NCI-H82 (cell line): ENCODE measurements around the gene TRRAP.
A peak's percentile ranks its signal among the peaks of the same experiment; 100 is the strongest.

Experiments used
- DNase-seq: peaks from one replicate; lab custom pipeline; 2025; lab: John Stamatoyannopoulos, UW

TRRAP gene

DNA sequence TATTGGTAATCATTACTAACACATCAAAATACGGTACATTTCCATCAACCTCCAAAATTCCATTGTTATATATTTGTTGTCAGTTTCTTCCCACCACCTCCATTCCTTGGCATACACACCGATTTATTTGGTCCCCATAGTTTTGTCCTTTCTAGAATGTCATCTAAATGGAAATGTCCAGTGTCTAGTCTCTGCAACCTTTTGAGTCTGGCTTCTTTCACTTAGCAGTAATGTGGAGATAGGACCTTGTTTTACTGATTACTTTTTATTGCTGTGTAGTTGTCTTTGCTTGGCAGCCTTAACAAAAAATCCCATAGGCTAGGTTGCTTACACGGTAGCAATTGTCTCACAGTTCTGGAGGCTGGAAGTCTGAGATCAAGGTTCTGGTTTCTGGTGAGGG lies 22.5 kb downstream of the TRRAP start:
- DNase-seq = no peak

- DNase-seq = peak; percentile 7
Observed at GRCh38 chr7:98902523-98902922, 24.2 kb downstream of the TRRAP start.

DNA sequence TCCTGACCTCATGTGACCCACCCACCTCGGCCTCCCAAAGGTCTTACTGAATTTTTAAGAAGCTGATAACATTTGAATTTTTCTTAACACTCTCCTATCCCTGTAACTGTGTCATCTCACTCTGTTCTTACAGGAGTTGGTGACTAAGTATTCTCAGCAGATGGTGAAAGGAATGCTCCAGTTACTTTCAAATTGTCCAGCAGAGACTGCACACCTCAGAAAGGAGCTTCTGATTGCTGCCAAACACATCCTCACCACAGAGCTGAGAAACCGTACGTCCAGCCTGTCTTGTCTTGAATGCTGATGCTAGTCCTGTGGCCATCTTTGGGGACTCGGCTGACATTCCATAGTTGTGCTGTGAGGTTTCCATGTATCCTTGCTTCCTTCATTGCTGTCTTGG lies 24.9 kb downstream of the TRRAP start:
- DNase-seq = no peak

GRCh38 chr7:98907570-98907969 lies 29.2 kb downstream of the TRRAP start:
- no peak for DNase-seq

GRCh38 chr7:98908585-98908984 lies 30.3 kb downstream of the TRRAP start:
- DNase-seq = no peak

DNA sequence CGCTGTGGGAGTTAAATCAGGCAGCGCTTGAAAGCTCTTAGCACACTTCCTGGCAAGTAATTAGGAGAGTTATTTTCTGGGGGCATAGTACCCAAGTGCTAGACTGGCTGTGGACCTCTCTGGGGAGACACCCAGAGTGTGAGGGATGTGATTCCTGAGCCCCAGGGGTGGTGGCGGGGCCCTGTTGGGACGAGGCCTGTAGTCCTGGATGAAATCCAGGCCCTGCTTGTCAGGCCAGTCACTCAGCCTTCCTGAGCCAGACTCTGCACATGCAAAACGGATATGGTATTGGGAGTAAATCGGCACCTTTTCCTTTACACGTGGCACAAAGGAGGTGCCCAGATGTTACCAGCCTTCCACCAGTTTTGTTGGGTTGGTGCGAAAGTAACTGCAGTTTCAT lies 31.2 kb downstream of the TRRAP start:
- DNase-seq = no peak

GRCh38 chr7:98910427-98910826 lies 32.1 kb downstream of the TRRAP start:
- no peak for DNase-seq

- DNase-seq = no peak
Observed at GRCh38 chr7:98911916-98912315, 33.6 kb downstream of the TRRAP start.

DNA sequence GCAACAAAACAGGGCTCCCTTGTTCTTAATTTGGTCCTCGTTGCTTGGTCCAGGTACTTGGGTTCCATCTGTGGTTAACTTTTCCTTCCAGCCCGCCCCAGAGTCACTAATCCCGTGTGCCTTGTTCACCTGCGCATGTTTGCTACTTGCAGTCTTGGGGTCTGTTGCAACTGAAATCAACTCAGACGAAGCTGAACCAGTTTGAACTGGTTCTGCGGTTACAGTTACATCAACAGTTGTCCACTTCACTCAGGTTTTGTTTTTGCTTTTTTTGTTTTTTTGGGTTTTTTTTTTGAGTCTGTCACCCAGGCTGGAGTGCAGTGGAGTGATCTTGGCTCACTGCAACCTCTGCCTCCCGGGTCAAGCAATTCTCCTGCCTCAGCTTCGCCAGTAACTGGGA lies 34.7 kb downstream of the TRRAP start:
- no peak for DNase-seq

DNA sequence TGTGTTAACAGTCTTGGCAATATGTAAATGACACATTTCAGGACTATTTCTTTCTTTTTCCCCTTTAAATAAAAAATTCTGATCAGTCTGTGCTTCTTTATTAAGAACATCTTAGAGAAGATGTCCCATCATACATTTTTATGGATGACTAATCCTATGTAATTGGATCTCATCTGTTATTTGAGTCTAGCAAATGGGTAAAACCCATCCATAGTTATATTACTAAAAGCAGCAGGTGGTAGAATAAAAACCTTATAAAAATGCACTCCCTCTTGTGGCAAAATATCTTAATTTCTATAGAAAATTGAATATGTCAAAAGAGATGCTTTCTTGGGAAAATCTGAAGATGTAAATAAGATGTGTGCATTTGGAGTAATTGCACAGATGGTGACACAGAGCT lies 35.3 kb downstream of the TRRAP start:
- no peak for DNase-seq

DNA sequence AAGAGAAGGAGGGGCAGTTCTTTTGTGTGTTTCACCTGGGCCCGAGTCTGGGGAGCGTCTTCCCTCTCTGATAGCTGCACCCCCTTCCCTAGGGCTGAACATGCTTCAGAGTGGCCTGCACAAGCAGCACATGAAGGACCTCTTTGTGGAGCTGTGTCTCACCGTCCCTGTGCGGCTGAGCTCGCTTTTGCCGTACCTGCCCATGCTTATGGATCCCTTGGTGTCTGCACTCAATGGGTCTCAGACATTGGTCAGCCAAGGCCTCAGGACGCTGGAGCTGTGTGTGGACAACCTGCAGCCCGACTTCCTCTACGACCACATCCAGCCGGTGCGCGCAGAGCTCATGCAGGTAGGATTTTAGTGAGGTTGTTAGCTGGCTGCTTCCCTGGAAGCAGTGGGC lies 39.0 kb downstream of the TRRAP start:
- DNase-seq = no peak

DNA sequence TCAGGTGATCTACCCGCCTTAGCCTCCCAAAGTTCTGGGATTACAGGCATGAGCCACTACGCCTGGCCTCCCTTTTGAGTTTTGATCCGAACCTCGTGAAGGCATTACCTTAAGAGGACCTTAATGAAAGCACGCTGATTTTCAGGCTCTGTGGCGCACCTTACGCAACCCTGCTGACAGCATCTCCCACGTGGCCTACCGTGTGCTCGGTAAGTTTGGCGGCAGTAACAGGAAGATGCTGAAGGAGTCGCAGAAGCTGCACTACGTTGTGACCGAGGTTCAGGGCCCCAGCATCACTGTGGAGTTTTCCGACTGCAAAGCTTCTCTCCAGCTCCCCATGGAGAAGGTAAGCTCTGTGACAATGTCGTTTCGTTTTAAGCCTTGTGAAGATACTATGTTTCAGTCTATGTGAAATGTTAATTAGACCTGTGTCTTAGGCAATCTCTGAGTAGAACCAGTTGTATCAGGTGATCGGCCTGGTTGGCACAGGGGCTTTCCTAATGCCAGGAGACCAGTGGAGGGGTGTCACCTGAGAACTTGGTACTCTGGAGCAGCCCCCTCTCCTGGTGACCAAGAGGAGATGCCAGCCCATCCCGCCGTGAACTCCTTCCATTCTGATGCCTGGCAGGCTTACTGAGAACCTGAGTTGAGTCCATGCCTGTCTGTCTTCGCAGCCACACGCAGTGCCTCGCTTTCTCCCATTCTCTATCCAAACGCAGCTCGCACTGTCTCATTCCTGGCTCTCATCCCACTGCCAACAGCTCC lies 43.5 kb downstream of the TRRAP start:
- DNase-seq = peak; percentile 2

- DNase-seq = no peak
Observed at GRCh38 chr7:98922392-98923187, 44.3 kb downstream of the TRRAP start.

DNA sequence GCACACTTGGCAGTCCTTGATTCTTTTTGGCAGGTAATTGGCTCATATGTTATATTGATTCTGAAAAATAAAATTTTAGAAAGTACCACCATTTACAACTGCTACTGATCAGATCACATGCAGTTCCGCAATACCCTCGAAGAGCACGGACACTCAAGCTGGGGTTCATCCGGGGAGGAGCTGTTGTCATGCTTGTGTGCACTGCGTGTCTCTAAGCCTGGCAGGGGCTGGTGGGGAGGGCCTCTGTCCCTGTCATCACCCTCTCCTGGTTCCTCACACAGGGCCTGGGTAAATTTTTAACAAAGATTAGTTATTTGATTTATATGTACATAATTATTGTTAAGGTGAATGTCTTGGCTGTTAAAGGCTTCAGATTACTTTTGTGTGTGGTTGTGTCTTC lies 45.2 kb downstream of the TRRAP start:
- no peak for DNase-seq

DNA sequence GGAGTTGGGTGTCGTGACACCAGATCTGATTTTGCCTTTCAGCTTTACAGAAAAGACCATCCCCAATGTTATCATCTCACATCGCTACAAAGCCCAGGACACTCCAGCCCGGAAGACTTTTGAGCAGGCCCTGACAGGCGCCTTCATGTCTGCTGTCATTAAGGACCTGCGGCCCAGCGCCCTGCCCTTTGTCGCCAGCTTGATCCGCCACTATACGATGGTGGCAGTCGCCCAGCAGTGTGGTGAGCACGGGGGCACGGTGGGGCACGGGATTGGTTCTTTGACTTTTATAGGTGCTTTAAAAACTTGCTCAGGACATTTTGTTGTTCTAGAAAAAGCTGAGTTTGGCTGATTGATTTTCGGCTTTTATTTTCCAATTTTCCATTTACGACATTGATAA lies 48.8 kb downstream of the TRRAP start:
- no peak for DNase-seq

GRCh38 chr7:98930464-98930863 lies 52.1 kb downstream of the TRRAP start:
- DNase-seq = no peak

DNA sequence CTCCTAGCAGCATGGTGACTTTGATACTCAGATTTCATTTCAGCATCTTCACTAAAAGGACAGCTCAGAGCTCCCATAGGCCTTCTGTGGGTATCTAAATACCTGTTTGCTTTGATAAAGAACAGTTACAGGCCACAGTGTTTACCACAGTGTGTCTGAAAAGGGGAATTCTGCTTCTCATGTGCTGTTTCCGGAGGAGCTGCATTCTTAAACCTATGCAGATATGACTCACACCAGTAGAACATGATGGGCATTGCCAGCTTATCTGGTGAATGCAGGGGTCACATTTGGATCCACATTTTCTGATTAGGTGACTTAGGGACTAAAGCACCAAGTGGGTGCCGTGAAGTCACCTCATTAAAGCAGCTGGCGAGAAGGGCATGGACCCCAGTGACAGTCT lies 52.6 kb downstream of the TRRAP start:
- no peak for DNase-seq

- no peak for DNase-seq
Observed at GRCh38 chr7:98933321-98933720, 55.0 kb downstream of the TRRAP start.

DNA sequence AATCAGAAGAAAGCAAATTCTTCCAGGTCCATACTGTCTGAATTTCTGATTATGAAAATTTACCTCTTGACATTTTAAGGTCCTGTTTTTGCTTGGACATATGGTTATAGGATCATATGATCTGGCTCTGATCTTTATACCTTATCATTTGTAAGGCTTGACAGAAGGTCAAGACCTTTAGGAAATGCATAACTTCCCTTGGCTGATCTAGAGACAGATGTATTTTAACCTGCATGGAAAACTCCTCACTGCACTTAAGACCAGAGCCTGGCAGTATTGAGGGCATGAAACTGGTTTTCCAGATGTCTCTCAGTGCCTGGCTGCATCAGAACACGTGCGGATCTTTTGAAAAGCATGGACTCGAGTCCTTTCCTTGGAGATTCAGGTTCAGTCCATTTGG lies 55.9 kb downstream of the TRRAP start:
- no peak for DNase-seq

GRCh38 chr7:98935811-98936210 lies 57.5 kb downstream of the TRRAP start:
- DNase-seq = no peak

DNA sequence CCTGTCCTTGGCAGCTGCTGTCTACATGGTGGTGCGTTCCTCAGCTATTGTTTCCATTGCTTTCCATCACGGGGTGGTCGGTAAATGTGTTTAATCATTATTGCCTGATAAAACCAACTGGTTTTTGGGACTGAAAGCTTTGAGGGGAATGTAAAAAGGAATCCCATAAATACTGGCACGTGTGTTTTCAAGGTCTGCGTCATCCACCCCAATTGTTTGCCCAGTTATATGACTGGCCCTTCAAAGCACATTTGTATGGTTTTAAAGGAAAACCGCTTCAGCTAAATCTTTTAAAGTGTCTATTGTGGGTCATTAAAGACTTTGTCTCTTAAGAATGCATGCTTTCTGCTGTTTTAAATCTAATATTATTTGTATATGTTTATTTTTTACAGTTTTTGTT lies 65.0 kb downstream of the TRRAP start:
- no peak for DNase-seq

- DNase-seq = no peak
Observed at GRCh38 chr7:98944386-98944785, 66.1 kb downstream of the TRRAP start.

GRCh38 chr7:98945852-98946251 lies 67.5 kb downstream of the TRRAP start:
- no peak for DNase-seq

DNA sequence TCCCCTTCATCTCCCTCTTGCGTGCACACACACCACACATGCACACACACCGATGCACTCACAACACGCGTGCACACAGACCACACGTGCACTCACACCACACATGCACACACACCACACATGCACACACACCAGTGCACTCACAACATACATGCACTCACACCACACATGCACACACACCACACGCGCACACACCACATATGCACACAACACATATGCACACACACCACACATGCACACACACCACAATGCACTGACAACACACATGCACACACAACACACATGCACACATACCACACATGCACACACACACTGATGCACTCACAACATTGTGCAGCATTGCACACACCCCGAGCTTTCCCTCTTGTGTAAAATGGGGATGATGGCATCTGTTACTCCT lies 68.1 kb downstream of the TRRAP start:
- DNase-seq = no peak
